ENCODE results near the gene KPRP. TPM values are rescaled to one million over a fixed set of nuclear protein-coding genes. Genes with fewer than 3 reads are reported as not detected.

The KPRP gene, protein sequence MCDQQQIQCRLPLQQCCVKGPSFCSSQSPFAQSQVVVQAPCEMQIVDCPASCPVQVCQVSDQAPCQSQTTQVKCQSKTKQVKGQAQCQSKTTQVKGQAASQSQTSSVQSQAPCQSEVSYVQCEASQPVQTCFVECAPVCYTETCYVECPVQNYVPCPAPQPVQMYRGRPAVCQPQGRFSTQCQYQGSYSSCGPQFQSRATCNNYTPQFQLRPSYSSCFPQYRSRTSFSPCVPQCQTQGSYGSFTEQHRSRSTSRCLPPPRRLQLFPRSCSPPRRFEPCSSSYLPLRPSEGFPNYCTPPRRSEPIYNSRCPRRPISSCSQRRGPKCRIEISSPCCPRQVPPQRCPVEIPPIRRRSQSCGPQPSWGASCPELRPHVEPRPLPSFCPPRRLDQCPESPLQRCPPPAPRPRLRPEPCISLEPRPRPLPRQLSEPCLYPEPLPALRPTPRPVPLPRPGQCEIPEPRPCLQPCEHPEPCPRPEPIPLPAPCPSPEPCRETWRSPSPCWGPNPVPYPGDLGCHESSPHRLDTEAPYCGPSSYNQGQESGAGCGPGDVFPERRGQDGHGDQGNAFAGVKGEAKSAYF
- total RNA-seq (2014; rRNA removed; shearing (Covaris generic)) (not detected in 2 replicates), polyA plus RNA-seq (2016; fragmentation: Nextera tagmentation; extraction: Ambion mirVana) (not detected in 2 replicates)
- long read RNA-seq, result 0 reads

DNA sequence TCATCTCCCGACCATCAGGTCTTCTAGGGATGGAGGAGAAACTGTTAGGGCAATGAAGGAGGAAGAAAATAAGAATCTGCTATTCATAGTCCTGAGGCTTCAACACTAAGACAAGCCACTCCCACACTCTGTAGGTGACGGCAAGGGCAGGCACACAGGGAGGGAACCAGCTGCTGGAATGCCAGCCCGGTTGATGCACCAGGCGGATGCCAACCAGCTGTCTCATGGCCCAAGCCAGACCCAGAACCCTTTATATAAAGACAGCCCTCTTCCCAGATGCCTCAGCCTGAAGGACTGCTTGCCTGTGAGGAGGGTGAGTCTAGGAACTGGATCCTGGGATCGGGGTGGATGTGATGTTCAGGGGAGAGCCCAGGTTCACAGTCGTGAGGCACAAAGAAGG lies at the start of gene KPRP:
KPRP (plus strand) TSS at position 279 of the 400 bp plus-strand sequence. CDS start 1,564 bp downstream, outside the sequence.
- DNase-seq (ENCODE audit: low spot score) (no peak), ATAC-seq (peak; percentile 27; the same call in 2 of the 3 replicates)
- Histone ChIP-seq H3F3A (replicated peaks; ENCODE audit: low read depth) (no peaks in the 10 kb centered on the region), H3K9me2 (ENCODE audit: insufficient read depth) (0 out of 2 replicates have a peak, but pooled peaks cover 5% of the 10 kb centered on the region), H3K27ac (ENCODE audit: low read depth) (no peak within 1 kb of the TSS), H3K36me3 (ENCODE audit: insufficient read depth) (no peaks in the 10 kb centered on the region), H4K20me1 (replicated peaks; ENCODE audit: insufficient read depth) (no peaks in the 10 kb centered on the region), H3K4me2 (no peak within 1 kb of the TSS), H3K4me1 (ENCODE audit: insufficient read depth) (no peaks in the 10 kb centered on the region; the same call in 1 of the 2 replicates), H3K79me2 (replicated peaks; ENCODE audit: insufficient read depth) (no peaks in the 10 kb centered on the region), H3K4me3 (no peak within 1 kb of the TSS), H3K27me3 (ENCODE audit: insufficient read depth) (no peaks in the 10 kb centered on the region), H2AFZ (peak within 1 kb of the TSS; percentile 34; the same call in 1 of the 2 replicates)
- no peak within 1 kb of the TSS for H3K4me3 Mint-ChIP-seq
- no peaks in the 10 kb centered on the region for H3K36me3 Mint-ChIP-seq (ENCODE audit: low read depth)
- peaks cover 15% of the 10 kb centered on the region; the same call in 2 of the 3 replicates for H3K4me1 Mint-ChIP-seq
- no peaks in the 10 kb centered on the region; the same call in 2 of the 3 replicates for H3K9me3 Mint-ChIP-seq
- H3K27ac Mint-ChIP-seq, result peak within 1 kb of the TSS; percentile 22; the same call in 1 of the 2 replicates
- TF ChIP-seq ETS1 (IDR thresholded peaks at IDR 0.05), result no peak
- TF ChIP-seq ZNF114 (CRISPR knock-in tag; IDR thresholded peaks at IDR 0.05), result no peak
- TF ChIP-seq STAT1 (IDR thresholded peaks at IDR 0.05; ENCODE audit: unreplicated experiment), result no peak
- no peak for TF ChIP-seq ZNF331 (CRISPR knock-in tag; IDR thresholded peaks at IDR 0.05; ENCODE audit: low read depth)
- TF ChIP-seq JUNB (IDR thresholded peaks at IDR 0.05; ENCODE audit: unreplicated experiment), result no peak
- no peak for TF ChIP-seq POLR2AphosphoS5 (IDR thresholded peaks at IDR 0.05; ENCODE audit: low read depth)
- no peak for TF ChIP-seq ZNF462 (CRISPR knock-in tag; IDR thresholded peaks at IDR 0.05)
- no peak for TF ChIP-seq CREB1 (CRISPR knock-in tag; IDR thresholded peaks at IDR 0.05; ENCODE audit: low read depth)
- TF ChIP-seq, protein P1, sequence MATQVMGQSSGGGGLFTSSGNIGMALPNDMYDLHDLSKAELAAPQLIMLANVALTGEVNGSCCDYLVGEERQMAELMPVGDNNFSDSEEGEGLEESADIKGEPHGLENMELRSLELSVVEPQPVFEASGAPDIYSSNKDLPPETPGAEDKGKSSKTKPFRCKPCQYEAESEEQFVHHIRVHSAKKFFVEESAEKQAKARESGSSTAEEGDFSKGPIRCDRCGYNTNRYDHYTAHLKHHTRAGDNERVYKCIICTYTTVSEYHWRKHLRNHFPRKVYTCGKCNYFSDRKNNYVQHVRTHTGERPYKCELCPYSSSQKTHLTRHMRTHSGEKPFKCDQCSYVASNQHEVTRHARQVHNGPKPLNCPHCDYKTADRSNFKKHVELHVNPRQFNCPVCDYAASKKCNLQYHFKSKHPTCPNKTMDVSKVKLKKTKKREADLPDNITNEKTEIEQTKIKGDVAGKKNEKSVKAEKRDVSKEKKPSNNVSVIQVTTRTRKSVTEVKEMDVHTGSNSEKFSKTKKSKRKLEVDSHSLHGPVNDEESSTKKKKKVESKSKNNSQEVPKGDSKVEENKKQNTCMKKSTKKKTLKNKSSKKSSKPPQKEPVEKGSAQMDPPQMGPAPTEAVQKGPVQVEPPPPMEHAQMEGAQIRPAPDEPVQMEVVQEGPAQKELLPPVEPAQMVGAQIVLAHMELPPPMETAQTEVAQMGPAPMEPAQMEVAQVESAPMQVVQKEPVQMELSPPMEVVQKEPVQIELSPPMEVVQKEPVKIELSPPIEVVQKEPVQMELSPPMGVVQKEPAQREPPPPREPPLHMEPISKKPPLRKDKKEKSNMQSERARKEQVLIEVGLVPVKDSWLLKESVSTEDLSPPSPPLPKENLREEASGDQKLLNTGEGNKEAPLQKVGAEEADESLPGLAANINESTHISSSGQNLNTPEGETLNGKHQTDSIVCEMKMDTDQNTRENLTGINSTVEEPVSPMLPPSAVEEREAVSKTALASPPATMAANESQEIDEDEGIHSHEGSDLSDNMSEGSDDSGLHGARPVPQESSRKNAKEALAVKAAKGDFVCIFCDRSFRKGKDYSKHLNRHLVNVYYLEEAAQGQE (IDR thresholded peaks at IDR 0.05; ENCODE audit: unreplicated experiment), result no peak
- TF ChIP-seq CTCF (conservative IDR thresholded peaks at IDR 0.05; ENCODE audit: low read depth in 2 of 2), result no peak
- TF ChIP-seq EZH2phosphoT487 (IDR thresholded peaks at IDR 0.05; ENCODE audit: unreplicated experiment), result no peak
- TF ChIP-seq EZH2 (IDR thresholded peaks at IDR 0.05; ENCODE audit: low read depth, unreplicated experiment), result no peak
- no peak for TF ChIP-seq NANOG (IDR thresholded peaks at IDR 0.05; ENCODE audit: borderline replicate concordance)
- peaks cover 2% of the 10 kb centered on the region for H3K27me3 Mint-ChIP-seq (ENCODE audit: insufficient read depth, low read depth, poor library complexity)

Data from GM23338 (cell line).